Skeletal muscle cell (primary cell): Measurements from ENCODE around the gene CHST12.
"Not testable (repeated sequence)": the region's sequence is repeated elsewhere in the genome, so short reads cannot be mapped to it uniquely, and the experiment has no call there.

ENCODE experiments used
- DNase-seq: peaks from one replicate; pipeline ENCODE4 v3.0.0-alpha.2; 2010; ENCODE audit warnings: low read depth
- H3K4me3 ChIP-seq: 2 replicates; pipeline ENCODE4 v1.5.1; 2011; ENCODE audit warnings: low read depth, mild to moderate bottlenecking, control low read depth, low read length, moderate library complexity

CHST12 gene

GRCh38 chr7:2376351-2377154, 26.9 kb upstream of the CHST12 start:
- H3K4me3 ChIP-seq, result no peak overlapping the region
- DNase-seq, result no peak

- not testable (repeated sequence) for H3K4me3 ChIP-seq, DNase-seq
Measured at GRCh38 chr7:2377492-2377891, 25.9 kb upstream of the CHST12 start.

- not testable (repeated sequence) for DNase-seq
Measured at GRCh38 chr7:2378125-2378524, 25.3 kb upstream of the CHST12 start.

GRCh38 chr7:2379161-2379560, 24.2 kb upstream of the CHST12 start:
- no peak overlapping the region for H3K4me3 ChIP-seq
- no peak for DNase-seq

More at GRCh38 chr7:2378125-2378524, 25.3 kb upstream of the CHST12 start:
- H3K4me3 ChIP-seq, result not testable (repeated sequence)

- no peak overlapping the region for H3K4me3 ChIP-seq
Measured at GRCh38 chr7:2379821-2380450, 23.5 kb upstream of the CHST12 start.

GRCh38 chr7:2380461-2380860, 22.9 kb upstream of the CHST12 start:
- H3K4me3 ChIP-seq, result no peak overlapping the region
- no peak for DNase-seq

More at GRCh38 chr7:2379821-2380450, 23.5 kb upstream of the CHST12 start:
- DNase-seq, result no peak

- no peak for DNase-seq
- no peak overlapping the region for H3K4me3 ChIP-seq
Measured at GRCh38 chr7:2381227-2381626, 22.2 kb upstream of the CHST12 start.

- no peak overlapping the region for H3K4me3 ChIP-seq
- no peak for DNase-seq
Measured at GRCh38 chr7:2381881-2382509, 21.4 kb upstream of the CHST12 start.

- no peak for DNase-seq
- H3K4me3 ChIP-seq, result no peak overlapping the region
Measured at GRCh38 chr7:2383543-2384274, 19.7 kb upstream of the CHST12 start.

- DNase-seq, result no peak
- H3K4me3 ChIP-seq, result no peak overlapping the region
Measured at GRCh38 chr7:2384354-2385243, 18.8 kb upstream of the CHST12 start.

GRCh38 chr7:2386122-2386521, 17.3 kb upstream of the CHST12 start:
- not testable (repeated sequence) for DNase-seq, H3K4me3 ChIP-seq

GRCh38 chr7:2386964-2387669, 16.3 kb upstream of the CHST12 start:
- H3K4me3 ChIP-seq, result no peak overlapping the region
- no peak for DNase-seq

GRCh38 chr7:2387897-2388636, 15.3 kb upstream of the CHST12 start:
- no peak for DNase-seq
- no peak overlapping the region for H3K4me3 ChIP-seq

GRCh38 chr7:2388637-2388954, 14.8 kb upstream of the CHST12 start:
- H3K4me3 ChIP-seq, result no peak overlapping the region
- no peak for DNase-seq

GRCh38 chr7:2390020-2390816, 13.2 kb upstream of the CHST12 start:
- DNase-seq, H3K4me3 ChIP-seq: not testable (repeated sequence)

- DNase-seq, result no peak
Measured at GRCh38 chr7:2393706-2394105, 9.7 kb upstream of the CHST12 start.

GRCh38 chr7:2394566-2395082, 8.8 kb upstream of the CHST12 start:
- no peak overlapping the region for H3K4me3 ChIP-seq
- DNase-seq, result no peak

More at GRCh38 chr7:2393706-2394105, 9.7 kb upstream of the CHST12 start:
- H3K4me3 ChIP-seq, result no peak overlapping the region
